ENCODE data around the gene SHB. TPM values are rescaled to one million over a fixed set of nuclear protein-coding genes. Genes with fewer than 3 reads are reported as not detected.

The SHB gene
- total and polyA plus RNA-seq, 10 donors: 1.2 to 20.5 (median 7.1) TPM

DNA sequence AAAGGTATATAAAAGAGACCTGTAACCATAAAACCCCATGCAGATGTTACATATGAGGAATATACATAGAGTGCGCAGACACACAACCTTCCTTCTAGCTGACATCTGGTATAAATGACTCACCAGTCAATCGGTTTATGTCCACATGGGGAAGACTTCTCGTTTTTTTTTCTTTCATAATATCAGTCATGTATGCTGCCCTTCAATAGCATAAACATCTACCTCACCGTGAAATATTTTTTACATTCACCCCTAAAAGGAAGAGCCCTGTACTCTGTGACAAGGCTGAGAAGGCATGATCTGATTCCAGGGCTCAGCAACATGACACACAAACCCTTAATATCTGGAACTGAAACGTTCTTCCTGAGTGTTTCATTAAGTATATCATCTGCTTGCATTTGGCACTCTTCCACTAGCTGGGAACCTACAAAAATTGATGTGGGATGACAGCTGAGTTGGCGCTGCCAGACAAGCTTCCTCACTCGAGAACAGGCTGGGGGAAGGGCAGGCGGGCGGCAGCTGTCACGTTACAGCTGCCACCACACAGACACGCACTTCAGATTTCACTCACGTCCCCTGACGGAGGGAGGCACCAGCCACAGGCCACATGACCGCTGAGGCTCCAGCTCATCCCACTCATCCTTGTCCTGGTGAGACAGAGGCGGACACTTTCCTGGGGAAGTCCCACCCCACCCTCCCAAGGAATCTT lies 74.2 kb downstream of the SHB start:
- peak; percentile 57 to 78 (median 74) for TF ChIP-seq POLR2AphosphoS5 (IDR thresholded peaks at IDR 0.05)
- TF ChIP-seq, protein P1, sequence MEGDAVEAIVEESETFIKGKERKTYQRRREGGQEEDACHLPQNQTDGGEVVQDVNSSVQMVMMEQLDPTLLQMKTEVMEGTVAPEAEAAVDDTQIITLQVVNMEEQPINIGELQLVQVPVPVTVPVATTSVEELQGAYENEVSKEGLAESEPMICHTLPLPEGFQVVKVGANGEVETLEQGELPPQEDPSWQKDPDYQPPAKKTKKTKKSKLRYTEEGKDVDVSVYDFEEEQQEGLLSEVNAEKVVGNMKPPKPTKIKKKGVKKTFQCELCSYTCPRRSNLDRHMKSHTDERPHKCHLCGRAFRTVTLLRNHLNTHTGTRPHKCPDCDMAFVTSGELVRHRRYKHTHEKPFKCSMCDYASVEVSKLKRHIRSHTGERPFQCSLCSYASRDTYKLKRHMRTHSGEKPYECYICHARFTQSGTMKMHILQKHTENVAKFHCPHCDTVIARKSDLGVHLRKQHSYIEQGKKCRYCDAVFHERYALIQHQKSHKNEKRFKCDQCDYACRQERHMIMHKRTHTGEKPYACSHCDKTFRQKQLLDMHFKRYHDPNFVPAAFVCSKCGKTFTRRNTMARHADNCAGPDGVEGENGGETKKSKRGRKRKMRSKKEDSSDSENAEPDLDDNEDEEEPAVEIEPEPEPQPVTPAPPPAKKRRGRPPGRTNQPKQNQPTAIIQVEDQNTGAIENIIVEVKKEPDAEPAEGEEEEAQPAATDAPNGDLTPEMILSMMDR (IDR thresholded peaks at IDR 0.05 in 8 of 11, conservative IDR thresholded peaks at IDR 0.05 in 3 of 11): no peak
- TF ChIP-seq POLR2A (IDR thresholded peaks at IDR 0.05): no peak
- H3K9me3 ChIP-seq: no peaks in the 10 kb centered on the region
- peak; percentile 85 for DNase-seq
- 14 to 27% (median 19%) methylated on average over 15 of the region's 15 CpGs for WGBS, 5 donors
- no peaks in the 10 kb centered on the region for H3K27me3 ChIP-seq (replicated peaks in 1 of 7)
- H3K27ac ChIP-seq: peak overlapping the region in 7 of 8 donors; percentile 20 to 74 (median 44)
- H3K4me3 ChIP-seq: peak overlapping the region in 1 of 8 donors; percentile 7
- intact Hi-C loops (cut with DNase I; ENCODE audit: low total_unique reads): no loop called here
- peaks cover 10 to 50% (median 29%) of the 10 kb centered on the region in 6 donors for H3K4me1 ChIP-seq
- no peaks in the 10 kb centered on the region for H3K36me3 ChIP-seq

DNA sequence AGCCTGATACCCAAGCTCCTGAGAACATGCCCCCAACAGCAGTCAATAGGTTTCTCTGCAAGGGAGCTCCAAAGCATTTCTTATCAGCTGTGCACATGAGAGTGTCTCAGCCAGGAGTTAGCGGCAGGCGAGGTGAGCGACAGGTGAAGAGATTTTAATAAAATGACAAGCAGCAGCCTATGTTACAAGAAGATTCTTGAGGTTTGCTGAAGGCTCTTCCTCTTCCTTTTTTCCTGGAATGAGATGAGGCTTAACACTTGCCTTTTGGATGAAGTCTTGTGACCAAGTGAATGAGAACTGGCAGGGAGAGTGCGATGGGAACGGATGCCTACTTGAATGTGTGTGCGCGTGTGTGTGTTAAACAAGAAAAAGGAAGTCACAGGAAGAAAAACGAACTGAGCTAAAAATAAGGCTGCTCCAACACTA lies 76.1 kb downstream of the SHB start:
- no peak for DNase-seq
- intact Hi-C loops (cut with DNase I; ENCODE audit: low total_unique reads): no loop called here
- peak in 1 of 3 donors; percentile 37 for TF ChIP-seq POLR2AphosphoS5 (IDR thresholded peaks at IDR 0.05)
- TF ChIP-seq, protein P1 (IDR thresholded peaks at IDR 0.05 in 8 of 11, conservative IDR thresholded peaks at IDR 0.05 in 3 of 11): no peak
- H3K27ac ChIP-seq: peak overlapping the region in 1 of 8 donors; percentile 60
- 24 to 39% (median 37%) methylated on average over 8 of the region's 8 CpGs for WGBS, 5 donors
- H3K27me3 ChIP-seq (replicated peaks in 1 of 7): no peaks in the 10 kb centered on the region
- H3K9me3 ChIP-seq: no peaks in the 10 kb centered on the region
- H3K4me1 ChIP-seq: peaks cover 7 to 40% (median 23%) of the 10 kb centered on the region in 6 donors
- H3K36me3 ChIP-seq: no peaks in the 10 kb centered on the region
- no peak overlapping the region for H3K4me3 ChIP-seq

DNA sequence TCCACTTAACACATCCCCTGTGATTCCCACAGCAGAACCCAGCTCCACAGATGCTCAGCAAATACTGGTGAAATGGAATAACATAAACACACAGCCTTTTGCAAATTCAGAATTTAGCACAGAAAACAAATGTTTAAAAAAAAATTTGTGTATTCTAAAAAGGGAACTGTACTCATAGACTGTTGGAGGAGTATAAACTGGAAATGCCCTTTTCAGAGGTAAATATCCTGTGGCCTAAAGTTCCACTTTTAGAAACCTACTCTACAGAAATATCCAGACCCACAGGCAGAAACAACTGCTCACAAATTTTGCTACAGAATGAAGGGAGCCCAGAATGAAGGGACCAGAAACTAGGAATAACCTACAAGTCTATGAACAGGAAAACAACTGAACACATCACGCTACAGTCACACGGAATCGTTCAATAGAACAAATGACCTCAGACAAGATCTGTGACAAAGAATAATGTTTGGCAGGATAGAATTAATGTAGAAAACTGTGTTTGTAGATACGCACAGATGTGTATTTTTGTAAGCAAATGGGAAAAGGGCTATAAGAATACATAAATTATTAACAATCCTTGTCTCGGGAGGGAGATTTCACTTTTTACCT lies 78.5 kb downstream of the SHB start:
- intact Hi-C loops (cut with DNase I; ENCODE audit: low total_unique reads): no loop called here
- TF ChIP-seq POLR2A (IDR thresholded peaks at IDR 0.05) (no peak), POLR2AphosphoS5 (IDR thresholded peaks at IDR 0.05) (no peak)
- TF ChIP-seq, protein P1 (IDR thresholded peaks at IDR 0.05 in 8 of 11, conservative IDR thresholded peaks at IDR 0.05 in 3 of 11): no peak
- Histone ChIP-seq H3K4me1 (peaks cover 4 to 42% (median 27%) of the 10 kb centered on the region in 6 donors), H3K36me3 (no peaks in the 10 kb centered on the region), H3K4me3 (no peak overlapping the region), H3K27ac (no peak overlapping the region), H3K9me3 (no peaks in the 10 kb centered on the region), H3K27me3 (replicated peaks in 1 of 7) (no peaks in the 10 kb centered on the region)
- no peak for DNase-seq
- 43 to 60% (median 55%) methylated on average over 5 of the region's 5 CpGs for whole genome bisulfite sequencing, 5 donors

DNA sequence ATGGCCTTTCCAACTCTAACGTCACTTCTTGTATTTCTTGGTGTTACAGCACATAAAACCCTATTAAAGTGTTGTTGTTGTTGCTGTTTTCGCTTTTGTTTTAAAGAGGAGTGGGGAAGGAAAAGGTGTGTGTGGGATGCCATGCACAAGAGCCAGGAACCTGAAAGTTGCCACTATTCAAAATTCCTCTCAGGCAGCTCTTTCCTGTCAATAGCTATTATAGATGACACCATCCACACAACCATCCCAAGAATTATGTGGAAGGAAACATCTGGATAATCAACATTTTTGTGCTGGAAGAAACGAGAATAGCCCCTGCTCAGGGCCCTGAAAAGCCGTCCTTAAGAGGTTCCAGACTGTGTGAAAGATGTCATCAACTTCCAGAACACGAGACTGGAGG lies 79.3 kb downstream of the SHB start:
- WGBS, 5 donors: 58 to 81% (median 64%) methylated on average over 5 of the region's 5 CpGs
- no peak overlapping the region for H3K27ac ChIP-seq
- H3K4me1 ChIP-seq: peaks cover 9 to 40% (median 23%) of the 10 kb centered on the region in 6 donors
- no peak for DNase-seq
- no peaks in the 10 kb centered on the region for H3K36me3 ChIP-seq
- intact Hi-C loops (cut with DNase I; ENCODE audit: low total_unique reads): no loop called here
- no peak overlapping the region for H3K4me3 ChIP-seq
- no peaks in the 10 kb centered on the region for H3K27me3 ChIP-seq (replicated peaks in 1 of 7)
- TF ChIP-seq, protein P1 (IDR thresholded peaks at IDR 0.05 in 8 of 11, conservative IDR thresholded peaks at IDR 0.05 in 3 of 11): no peak
- TF ChIP-seq POLR2AphosphoS5 (IDR thresholded peaks at IDR 0.05): no peak
- no peak for TF ChIP-seq POLR2A (IDR thresholded peaks at IDR 0.05)
- H3K9me3 ChIP-seq: no peaks in the 10 kb centered on the region
